Fibroblast of the aortic adventitia (primary cell): Measurements from ENCODE around the gene CLCA1. TPM values are rescaled to one million over a fixed set of nuclear protein-coding genes. Genes with fewer than 3 reads are reported as not detected.

Experiments used
- DNase-seq: peaks from one replicate; pipeline ENCODE4 v3.0.0-alpha.2; 2010; ENCODE audit warnings: low read depth
- H3K4me3 ChIP-seq: 2 replicates; pipeline ENCODE4 v1.5.1; 2011; ENCODE audit warnings: low read depth, mild to moderate bottlenecking, control low read depth, low read length, moderate library complexity
- total RNA-seq: library from RNA; depleted of rRNA; stranded (reverse); fragments of >200 nt; gene quantifications from 2 replicates; pipeline ENCODE4 v1.2.3, GENCODE V29; 2012; ENCODE audit warnings: low replicate concordance
- TF ChIP-seq, protein P1 (sequence below): IDR thresholded peaks from 2 replicates; pipeline ENCODE4 v1.5.1; 2011; ENCODE audit warnings: mild to moderate bottlenecking, low read length, control low read depth, inconsistent platforms; ENCODE audit not compliant: insufficient read depth

Gene CLCA1
- total RNA-seq, 1 donor: not detected

DNA sequence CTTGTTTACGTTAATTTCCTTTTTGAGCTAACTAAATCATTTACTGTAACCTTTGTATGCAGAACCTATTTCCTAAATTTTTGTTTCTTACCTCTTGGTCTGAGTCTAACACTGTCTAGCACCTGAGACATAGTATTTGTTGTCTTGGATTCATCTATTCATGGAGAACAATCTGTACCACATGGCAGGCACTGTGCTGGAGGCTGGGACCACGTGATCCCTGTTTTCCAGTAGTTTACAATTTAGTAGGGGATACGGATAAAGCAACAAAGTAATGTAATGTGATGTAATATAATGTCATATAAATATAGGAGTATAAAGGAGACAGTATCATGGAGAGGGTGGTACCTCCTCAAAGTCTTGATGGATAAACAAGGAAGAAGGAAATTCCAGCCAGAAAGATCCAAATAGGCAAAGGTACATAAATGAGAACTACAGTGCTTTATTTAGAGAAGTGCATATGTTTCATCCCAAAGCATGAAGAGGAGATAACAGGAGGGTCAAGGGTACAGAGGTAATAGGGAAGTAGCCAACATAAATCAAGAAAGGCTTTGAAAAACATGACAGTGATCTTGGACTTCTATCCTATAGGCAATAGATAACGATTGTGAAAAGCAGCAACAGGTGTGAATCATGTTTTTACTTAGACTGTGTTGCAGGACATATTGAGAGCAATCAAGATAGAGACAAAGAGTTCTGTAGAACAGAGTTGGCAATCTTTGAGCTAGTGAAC, 52.2 kb downstream of the CLCA1 start:
- TF ChIP-seq, protein P1, sequence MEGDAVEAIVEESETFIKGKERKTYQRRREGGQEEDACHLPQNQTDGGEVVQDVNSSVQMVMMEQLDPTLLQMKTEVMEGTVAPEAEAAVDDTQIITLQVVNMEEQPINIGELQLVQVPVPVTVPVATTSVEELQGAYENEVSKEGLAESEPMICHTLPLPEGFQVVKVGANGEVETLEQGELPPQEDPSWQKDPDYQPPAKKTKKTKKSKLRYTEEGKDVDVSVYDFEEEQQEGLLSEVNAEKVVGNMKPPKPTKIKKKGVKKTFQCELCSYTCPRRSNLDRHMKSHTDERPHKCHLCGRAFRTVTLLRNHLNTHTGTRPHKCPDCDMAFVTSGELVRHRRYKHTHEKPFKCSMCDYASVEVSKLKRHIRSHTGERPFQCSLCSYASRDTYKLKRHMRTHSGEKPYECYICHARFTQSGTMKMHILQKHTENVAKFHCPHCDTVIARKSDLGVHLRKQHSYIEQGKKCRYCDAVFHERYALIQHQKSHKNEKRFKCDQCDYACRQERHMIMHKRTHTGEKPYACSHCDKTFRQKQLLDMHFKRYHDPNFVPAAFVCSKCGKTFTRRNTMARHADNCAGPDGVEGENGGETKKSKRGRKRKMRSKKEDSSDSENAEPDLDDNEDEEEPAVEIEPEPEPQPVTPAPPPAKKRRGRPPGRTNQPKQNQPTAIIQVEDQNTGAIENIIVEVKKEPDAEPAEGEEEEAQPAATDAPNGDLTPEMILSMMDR: no peak
- no peak for DNase-seq
- no peak overlapping the region for H3K4me3 ChIP-seq

DNA sequence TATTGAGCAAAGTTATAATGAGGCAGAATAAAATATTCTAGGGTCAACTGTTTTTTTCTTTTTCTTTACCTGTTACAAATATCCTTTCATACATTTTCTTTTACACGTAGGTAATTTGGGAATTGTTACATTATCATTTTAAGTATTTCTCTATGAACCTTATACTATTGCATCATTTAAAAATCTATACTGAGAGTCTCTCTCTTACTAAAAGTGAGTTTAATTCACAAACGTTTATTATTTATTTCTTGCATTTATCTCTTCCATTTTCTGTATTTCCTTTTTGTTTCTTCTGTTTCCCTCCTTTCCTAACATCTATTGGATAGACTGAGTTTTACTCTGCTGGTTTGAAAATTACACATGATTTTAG, 52.8 kb downstream of the CLCA1 start:
- no peak for DNase-seq
- TF ChIP-seq, protein P1: no peak
- H3K4me3 ChIP-seq: no peak overlapping the region

DNA sequence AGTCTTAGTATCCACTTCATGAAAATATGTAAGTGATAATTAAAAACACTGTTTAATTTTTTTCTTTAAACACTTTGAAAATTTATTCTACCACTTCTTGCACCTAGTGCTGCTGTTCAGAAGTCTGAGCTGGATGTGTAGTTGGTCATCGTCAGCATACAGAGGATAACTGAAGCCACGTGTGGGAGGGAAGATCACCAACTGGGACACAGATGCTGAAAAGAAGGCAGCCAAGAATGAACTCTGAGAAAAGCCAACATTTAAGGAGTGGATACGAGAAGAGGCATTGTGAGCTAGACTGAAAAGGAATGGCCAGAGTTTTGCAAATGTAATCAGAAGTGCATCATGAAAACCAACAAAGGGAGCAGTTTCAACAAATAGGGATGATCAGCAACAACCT, 53.5 kb downstream of the CLCA1 start:
- TF ChIP-seq, protein P1: no peak
- H3K4me3 ChIP-seq: no peak overlapping the region
- no peak for DNase-seq

DNA sequence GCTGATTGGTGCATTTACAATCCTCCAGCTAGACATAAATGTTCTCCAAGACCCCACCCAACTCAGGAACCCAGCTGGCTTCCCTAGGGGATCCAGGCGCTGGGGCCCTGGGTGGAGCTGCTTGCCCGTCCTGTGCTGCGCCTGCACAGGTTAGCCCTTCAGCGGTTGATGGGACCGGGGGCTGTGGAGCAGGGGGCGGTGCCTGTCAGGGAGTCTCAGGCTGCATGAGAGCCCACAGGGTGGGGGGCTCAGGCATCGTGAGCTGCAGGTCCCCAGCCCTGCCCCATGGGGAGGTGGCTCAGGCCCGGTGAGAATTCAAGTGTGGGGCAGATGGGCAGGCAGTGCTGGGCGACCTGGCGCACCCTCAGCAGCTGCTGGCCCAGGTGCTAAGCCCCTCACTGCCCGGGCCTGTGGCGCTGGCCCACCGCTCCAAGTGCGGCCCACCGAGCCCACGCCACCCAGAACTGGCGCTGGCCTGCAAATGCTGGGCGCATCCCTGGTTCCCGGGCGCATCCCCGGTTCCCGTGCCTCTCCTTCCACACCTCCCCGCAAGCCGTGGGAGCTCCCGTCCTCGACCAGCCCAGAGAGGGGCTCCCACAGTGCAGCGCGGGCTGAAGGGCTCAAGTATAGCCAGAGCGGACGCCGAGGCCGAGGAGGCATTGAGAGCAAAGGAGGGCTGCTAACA, 55.1 kb downstream of the CLCA1 start:
- DNase-seq: no peak
- no peak overlapping the region for H3K4me3 ChIP-seq
- TF ChIP-seq, protein P1: no peak

DNA sequence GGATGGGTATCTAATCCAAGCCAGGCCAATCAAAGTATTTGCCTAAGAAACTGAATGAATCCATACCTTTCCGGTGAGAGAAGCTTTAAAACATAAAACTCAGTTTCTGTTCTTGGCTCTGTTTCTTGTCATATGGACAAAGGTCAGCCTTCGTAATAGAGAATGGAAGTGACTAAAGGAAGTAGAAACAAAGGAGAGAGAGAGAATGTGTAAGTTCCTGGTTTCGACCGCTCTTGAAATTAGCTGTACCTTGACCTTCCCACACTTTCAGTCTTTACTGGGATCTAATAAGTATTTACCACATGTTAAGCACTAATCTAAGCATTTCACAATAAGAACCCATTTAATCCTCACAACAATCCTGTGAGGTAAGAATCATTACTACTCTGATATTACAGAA, 58.6 kb downstream of the CLCA1 start:
- H3K4me3 ChIP-seq: no peak overlapping the region
- TF ChIP-seq, protein P1: no peak
- DNase-seq: no peak

DNA sequence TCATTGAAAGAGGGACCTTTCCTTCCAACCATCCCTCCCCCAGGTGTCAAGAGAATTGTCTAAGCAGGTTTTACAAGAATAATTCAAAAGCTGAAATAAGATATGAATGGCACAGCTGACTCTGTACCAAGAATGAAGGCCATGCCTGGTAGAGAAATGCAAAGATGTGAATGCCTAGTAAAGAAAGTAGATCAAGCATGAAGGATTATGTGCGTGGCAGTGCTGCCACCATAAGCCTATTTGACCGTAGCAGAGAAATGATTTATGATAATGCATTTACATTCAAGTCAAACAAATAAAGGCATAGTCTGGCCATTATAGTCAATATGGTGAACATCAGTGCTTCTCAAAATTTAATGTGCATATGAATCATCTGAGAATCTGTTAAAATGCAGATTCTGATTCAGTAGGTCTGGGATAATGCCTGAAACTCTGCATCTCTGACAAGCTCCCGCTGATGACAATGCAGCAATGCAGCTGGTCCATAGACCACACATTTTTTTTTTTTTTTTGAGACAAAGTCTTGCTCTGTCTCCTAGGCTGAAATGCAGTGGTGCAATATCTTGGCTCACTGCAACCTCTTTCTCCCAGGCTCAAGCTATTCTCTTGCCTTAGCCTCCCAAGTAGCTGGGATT, 61.6 kb downstream of the CLCA1 start:
- H3K4me3 ChIP-seq: no peak overlapping the region
- DNase-seq: no peak
- TF ChIP-seq, protein P1: no peak
